Uterus (tissue), 2 donors: ENCODE results near the gene SGF29.
"Not testable (repeated sequence)": the region's sequence is repeated elsewhere in the genome, so short reads cannot be mapped to it uniquely, and the experiment has no call there.

ENCODE experiments used
- CTCF ChIP-seq, 4 experiments: fragments of 200-600 bp in 2 of 4; fragments of 450-650 bp in 2 of 4; sonication (generic) in 2 of 4; IDR thresholded peaks; one replicate each; pipeline ENCODE4 v1.5.1; 2016 to 2019; ENCODE audit warnings: antibody characterized with exemption in 4 of 4, mild to moderate bottlenecking in 2 of 4, moderate library complexity in 1 of 4
- POLR2A ChIP-seq, 2 donors: fragments of 450-650 bp; IDR thresholded peaks; one replicate each; pipeline ENCODE4 v1.6.1; 2016; ENCODE audit warnings: antibody characterized with exemption in 2 of 2, mild to moderate bottlenecking in 1 of 2, moderate library complexity in 1 of 2

DNA sequence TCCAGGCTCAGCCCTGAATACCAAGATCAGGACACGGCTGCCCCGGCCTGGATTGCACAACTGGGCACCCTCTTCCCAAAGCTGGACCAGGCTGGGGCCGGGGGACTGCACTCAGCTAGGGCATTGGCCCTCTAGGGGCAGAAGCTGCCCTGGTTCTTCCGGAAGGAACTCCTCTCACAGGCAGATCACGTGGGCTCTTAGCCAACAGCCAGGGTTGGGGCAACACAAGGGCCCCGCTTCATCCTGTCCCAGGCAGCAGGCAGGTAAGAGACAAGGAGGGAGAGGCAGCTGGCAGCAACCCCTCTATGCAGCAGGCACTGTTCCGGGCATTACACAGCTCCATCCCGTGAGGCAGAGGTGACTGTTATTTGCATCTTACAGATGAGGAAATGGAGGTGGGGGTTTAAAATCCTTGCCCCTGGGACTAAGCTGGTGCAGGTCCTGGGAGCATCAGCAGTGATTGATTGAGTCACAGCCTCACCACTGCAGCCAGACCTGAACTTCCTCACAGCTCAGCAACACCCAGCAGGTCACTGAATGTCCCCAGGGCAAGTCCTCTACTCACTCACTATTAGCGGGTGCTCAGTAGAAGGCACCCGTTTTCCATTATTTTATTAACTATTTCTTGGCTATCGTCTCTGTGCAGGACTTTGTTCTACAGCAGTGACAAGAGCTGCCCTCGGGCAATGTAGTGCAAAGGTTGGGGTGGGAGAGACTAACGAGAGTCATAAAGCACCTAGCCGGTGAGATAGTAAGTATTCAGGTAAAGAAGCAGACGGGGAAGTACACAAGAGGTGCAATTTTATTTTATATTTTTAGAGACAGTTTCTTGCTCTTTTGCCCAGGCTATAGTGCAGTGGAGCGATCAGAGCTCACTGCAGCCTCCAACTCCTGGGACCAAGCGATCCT is 45.9 kb downstream of the SGF29 start:
- TF ChIP-seq CTCF, POLR2A (IDR thresholded peaks at IDR 0.05): not testable (repeated sequence)
